NCI-H187 treated with DMSO at 0.1 percent for 48 hours (cell line): ENCODE measurements around the gene MTARC2.
"Not testable (repeated sequence)": the region's sequence is repeated elsewhere in the genome, so short reads cannot be mapped to it uniquely, and the experiment has no call there.

Experiments used
- DNase-seq: peaks from one replicate; lab custom pipeline; 2025; lab: John Stamatoyannopoulos, UW

MTARC2 gene

DNA sequence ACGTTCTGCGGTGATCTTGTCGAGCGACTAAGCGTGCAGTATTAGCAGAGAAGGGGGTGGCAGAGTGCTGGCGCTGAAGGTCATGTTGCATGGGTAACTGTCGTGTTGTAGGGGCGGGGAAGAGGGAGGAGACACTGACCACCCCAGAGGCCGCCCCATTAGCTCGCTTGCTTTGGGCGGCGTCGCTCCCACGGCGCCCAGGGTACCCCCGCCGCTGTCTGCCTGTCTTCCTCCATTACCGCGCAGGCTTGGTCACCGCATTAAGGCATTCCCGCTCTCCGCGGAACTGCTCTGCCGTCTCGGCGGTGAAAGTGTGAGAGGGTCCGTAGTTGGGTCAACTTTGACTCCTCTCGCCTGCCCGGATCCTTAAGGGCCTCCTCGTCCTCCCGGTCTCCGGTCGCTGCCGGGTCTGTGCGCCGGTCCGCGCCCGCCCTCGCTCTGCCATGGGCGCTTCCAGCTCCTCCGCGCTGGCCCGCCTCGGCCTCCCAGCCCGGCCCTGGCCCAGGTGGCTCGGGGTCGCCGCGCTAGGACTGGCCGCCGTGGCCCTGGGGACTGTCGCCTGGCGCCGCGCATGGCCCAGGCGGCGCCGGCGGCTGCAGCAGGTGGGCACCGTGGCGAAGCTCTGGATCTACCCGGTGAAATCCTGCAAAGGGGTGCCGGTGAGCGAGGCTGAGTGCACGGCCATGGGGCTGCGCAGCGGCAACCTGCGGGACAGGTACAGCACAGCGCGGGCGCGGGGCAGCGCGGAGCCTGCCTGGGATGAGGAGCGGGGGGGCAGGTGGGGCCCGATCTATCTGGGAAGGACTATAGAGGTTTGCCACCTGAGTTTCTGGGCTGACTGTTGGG lies at the start of gene MTARC2:
TSS of gene MTARC2 (plus strand) at position 234 of the 846 bp plus-strand sequence. CDS start at position 444, 210 bp downstream.
- DNase-seq, result no peak

DNA sequence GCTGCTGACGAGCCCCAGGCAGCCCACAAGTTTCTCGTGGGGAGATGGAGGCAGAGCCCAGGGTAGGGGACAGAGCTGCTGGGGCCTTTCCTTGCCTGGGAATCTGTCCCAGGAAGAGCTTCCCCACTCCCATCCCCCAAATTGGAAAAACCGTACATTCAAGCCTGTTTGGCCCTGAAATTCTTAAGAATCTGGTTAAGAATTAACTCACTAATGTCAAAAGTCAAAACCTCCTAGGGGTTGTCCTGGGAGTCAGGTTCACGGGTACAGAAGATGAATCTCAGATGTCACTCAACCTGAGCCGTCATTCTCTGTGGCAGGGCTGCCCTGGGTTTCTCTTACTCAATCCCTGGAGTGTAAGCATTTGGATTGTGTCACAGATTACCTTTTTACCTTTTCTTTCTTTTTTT lies 49.5 kb upstream of the MTARC2 start:
- DNase-seq, result no peak

DNA sequence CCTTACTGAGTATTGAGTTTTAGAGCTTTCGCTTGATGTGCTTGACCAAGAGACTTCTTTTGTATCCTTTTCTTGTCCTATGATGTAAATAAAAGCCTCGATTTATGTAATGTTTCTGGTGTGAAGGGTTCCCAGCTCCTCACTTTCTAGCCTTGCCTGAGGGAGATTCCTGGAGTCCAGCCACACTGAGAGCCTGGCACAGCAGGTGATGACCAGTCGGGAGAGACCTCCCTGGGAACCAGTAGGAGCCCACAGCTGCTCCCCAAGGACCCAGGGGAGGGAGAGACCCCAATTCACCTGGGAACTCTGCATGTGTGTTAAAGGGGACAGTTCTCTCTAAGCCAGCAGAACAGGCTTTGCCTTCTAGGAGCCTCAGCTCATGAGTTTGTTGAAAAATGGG lies 49.1 kb upstream of the MTARC2 start:
- no peak for DNase-seq

DNA sequence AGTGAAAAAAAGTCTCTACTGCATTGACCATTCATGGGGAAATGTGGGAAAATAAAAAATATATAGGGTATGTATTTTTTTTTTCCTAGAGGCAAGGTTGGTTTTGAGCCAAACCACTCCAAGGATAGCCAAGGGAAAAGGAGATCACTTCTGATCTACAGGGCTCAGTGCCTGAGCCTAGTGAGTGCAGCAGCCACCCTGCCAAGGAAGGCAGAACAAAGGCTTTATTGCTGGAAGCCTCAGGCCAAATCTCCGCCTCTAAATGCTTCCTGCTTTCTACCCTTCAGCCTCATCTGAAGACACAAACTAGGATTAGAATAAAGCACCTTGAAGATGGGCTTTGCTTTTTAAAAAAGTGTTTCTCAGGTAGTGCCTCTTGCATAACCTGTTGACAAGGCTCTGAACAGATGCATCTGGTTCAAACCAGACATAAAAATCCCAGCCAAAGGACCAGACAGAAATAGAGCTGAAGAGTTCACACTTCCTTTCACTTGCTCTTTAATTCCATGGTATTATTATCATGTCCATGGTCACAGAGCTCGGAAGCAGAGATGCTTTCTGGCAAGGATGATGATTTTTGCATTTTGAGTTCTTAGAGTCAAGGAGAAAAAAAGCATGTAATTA lies 47.5 kb upstream of the MTARC2 start:
- no peak for DNase-seq

DNA sequence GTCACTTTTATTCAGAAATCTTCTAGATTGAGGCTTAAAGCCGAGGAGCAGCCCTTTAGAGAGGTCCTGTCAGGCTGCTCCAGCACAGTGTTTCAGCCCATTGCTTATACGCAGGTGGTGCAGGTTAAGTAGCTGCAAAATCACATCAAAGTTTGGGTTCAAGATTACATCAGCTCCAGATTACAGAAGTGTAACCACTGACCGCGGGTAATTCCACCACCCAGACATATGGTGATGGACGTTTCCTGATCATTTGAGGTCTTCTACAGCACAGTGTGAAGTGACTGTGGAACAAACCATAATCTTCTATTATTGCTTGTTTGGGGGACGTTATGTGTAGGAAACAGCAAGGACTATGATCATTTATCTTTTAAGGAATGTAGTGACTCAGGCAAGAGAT lies 46.1 kb upstream of the MTARC2 start:
- no peak for DNase-seq

DNA sequence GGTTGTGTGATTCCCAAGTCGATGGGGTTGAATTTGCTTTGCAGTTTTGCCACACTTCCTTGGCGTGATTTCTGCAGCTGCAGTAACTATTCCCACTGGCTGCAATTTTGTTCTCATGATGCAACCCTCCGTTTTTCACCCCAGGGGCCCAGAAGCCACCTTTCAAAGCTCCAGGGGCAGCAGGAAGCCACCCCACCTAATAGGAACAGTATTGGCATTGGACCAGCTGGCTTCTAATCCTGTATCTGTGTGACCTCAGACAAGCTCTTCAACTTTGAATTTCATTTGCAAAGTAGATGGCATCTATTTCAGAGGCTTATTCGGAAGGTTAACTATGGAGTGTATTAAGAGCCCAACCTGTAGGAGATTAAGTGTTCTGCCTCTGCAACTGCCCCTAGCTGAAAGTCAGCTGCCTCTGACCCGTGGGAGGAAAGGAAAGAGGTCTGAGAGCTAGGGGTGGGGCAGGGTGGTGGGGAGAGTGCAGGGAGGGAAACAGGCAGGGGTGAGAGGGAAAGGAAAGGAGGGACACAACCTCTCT lies 45.3 kb upstream of the MTARC2 start:
- DNase-seq, result no peak

DNA sequence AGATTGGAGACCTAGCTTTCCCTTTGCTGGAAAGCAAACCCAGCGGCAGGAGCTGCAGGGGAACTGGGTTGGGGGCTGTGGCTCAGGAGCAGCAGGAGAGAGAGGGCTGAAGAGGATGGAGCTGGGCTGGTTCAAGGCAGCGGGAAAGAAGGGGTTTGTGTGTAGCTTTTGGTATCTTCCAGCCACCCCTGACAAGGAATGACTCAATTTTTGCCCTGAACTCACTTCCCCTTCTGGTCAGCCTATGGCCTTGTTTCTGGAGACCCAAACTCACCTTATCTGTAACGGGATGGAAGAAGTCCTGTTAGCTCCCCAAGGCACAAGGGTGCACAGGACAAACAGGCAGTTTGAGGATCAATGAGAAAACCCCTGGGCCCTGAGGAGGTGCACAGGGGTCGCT lies 44.8 kb upstream of the MTARC2 start:
- no peak for DNase-seq

DNA sequence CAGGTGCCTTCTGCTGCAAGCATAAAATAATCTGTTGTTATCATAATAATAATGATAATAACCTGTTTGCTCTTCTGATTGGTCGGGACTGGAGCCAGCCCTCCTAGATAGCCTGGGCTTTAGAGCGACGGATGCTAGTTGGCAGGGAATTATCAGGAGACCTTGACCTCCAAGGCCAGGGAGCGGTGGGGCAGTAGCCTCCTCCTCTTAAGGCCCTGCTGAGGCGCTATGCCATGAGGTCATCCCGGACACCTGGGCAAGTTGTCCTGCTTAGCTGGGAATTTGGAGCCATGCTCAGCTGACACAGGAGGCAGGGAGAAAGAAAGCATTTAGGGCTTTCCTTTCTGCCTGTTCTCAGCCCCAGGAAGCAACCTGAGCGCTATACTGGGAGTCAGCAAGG lies 42.3 kb upstream of the MTARC2 start:
- DNase-seq, result no peak

DNA sequence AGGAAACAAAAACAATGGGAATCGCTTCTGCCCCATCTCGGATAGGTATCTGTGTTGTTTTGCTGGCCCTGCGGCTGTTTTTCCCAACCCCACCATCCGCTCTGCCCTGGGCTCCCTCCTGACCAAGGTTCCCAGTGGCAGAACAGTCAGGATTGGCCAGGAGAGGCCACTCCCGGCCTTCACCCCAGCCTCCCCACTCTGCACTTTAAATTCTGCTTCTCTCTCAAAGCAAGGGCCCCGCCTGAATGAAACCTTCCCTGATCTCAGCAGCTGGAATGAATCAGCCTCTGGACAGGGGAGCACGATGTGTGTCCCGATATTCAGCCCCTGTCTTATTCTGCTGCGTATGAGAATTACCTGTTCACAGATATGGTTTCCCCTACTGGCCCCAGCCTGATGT lies 41.6 kb upstream of the MTARC2 start:
- DNase-seq, result no peak

DNA sequence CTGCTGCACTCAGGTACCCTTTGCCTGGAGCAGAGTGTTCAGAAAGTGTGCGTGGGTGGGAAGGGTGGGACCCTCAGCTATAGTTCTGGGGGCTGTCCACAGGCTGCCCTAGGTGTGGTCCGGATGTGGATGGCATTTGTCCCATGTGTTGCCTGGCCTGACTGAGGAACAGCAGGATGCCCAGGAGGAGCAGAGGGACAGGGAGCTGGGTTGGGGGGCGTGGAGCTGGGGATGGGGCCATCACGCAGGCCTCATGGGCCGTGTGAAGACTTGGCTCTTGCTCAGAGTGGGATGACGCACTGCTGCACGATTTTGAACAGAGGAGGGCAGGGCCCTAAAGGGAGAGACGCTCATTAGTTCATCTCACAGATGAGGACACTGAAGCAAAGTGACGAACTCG lies 41.0 kb upstream of the MTARC2 start:
- no peak for DNase-seq

DNA sequence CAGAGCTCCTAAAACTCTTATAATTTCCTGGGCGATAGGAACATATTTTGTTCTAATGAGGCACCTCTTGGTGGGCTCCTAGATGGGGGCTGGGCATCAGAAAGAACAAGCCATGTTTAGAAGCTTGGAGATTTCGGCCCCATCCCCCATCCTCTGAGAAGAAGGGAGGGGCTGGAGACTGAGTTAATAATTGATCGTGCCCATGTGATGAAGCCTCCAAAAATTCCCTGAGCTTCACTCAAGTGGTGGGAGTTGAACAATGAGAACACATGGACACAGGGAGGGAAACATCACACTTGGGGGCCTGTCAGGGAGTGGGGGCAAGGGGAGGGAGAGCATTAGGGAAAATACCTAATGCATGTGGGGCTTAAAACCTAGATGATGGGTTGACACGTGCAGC lies 39.9 kb upstream of the MTARC2 start:
- no peak for DNase-seq

DNA sequence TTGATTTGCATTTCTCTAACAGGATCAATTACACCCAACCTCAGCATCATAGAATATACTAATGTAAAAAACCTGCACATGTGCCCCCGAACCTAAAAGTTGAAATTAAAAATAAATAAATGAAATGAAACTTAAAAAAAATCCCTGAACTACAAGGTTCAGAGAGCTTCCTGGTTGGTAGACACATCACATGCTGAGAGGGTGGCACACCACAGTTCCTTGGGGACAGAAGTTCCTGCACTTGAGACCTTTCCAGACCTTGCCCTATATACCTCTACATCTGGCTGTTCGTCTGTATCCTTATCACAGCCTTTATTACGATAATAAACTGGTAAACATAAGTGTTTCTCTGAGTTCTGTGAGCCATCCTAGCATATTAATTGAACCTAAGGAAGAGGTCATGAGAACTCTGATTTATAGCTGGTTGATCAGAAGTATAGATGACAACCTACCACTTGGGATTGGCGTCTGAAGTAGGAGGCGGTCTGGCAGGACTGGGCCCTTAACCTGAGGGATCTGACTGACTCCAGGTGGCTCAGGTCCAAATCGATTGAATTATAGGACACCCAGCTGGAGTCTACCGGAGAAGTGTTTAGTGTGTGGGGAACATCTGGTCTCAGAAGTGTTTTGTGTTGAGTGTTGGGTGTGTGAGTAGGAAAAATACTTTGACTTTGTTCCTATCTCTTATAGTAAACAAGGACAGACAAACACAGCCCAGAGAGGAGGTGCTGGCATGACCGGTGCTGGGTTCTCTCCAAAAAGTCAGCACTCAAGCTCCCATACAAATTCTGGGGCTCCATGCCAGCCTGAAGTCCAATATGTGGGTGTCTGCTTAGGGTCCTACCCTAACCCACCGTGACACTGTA lies 39.0 kb upstream of the MTARC2 start:
- no peak for DNase-seq

DNA sequence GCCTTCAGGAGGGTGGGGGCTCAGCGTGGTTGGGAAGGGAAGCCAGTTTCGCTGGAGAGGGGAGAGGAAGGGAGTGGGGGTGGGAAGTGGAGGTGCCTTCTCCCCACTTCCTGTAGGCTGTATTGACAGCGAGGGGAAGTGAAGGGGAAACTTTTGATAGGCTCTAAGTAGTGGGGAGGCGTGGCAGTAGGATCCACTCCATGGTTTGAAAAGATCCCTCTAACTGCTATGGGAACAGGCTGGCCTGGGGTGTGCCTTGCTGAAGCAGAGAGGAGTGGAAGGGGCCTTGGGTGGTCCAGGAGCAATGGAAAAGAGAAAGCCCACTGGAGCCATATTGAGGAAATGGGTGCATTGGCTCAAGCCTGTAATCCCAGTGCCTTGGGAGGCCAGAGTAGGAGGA lies 37.8 kb upstream of the MTARC2 start:
- DNase-seq, result no peak

DNA sequence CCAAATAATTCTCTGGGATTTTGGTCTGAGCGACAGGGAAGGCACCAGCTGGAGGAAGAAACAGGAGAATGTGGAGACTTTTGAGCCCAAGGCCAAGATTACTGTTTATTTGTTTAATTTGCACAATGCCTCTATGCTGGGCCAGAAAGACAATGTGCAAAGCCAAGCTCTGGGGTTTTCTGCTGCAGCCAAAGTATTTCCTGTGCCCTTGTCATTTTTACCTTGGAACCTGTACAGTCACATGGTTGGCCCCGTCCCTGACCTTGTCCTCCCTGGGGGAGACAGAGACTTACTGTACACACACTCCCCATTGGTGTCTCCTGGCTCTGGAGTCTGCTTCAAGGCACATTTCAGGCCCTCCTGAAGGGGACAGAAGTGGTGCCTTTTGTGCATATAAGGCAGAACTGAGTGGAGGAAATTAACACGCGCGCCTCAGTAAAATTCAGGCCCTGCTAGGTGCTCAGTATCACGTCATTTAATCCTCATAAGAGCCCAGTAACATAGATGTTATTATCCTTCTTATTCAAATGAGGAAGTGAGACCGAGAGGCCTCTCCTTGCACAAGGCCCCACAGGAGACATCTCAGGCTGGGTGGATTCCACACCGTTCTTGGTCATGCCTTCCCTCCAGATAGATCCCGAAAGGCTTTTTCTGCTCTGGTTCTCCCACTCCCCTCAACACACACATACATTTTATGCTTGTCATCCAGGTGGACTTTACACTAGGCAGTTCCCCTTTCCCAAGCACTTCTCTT lies 36.9 kb upstream of the MTARC2 start:
- no peak for DNase-seq

DNA sequence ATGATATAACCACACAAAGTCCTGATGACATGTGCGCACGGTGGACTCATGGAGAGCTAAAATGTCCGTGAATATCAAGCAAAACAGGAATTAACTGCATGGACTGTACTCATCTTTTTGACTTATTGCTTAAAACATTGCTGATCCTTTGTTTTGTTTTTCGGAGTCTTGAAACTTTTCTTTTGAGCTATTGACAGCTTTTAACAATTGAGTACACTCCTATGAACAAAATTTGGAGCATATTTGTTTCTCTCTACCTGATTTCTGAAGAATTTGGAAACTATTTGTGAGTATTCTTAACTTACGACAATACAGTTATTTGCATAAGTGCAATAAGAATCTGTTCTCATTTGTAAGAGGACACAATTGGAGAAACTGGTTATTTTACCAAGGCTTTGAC lies 32.1 kb upstream of the MTARC2 start:
- DNase-seq, result not testable (repeated sequence)

DNA sequence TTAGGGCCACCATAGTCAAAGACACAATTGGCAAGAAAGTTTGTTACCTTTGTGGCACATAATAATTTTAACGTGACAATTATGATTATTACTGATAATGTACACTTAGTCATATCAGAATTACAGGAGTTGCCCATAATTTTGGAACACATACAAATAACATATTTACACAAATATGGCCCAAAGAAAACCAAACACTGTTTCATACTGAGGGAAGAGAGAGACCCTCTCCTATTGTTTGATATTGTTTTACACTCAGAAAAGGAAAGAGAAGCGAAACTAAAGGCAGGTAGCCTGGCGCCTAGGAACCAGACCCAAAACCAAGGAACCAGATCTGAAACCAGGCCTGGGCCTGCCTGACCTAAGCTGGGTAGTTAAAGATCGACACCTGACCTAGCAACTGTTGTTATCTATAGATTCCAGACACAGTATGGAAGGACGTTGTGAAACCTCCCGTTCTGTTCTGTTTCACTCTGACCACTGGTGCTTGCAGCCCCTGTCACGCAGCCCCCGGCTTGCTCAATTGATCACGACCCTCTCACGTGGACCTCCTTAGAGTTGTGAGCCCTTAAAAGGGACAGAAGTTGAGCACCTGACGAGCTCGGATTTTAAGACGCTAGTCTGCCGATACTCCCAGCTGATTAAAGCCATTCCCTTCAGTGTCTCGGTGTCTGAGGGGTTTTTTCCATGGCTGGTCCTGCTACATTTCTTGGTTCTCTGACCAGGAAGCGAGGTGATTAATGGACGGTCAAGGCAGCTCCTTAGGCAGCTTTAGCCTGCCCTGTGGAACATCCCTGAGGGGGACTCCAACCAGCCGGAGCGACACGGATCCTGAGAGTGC lies 30.1 kb upstream of the MTARC2 start:
- DNase-seq, result no peak

DNA sequence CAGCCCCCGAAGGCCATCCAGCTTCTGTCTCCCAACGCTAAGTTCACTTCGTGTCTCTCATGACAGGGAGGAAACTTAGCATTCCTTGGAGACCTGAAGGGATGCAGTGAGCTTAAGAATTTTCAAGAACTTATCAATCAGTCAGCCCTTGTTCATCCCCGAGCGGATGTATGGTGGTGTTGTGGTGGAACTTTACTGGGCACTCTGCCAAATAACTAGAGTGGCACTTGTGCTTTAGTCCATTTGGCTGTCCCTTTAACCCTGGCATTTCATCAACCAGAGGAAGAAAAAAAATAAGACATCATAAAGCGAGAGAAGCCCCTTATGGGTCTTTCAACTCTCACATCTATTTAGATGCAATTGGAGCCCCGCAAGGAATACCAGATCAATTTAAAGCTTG lies 26.9 kb upstream of the MTARC2 start:
- not testable (repeated sequence) for DNase-seq

DNA sequence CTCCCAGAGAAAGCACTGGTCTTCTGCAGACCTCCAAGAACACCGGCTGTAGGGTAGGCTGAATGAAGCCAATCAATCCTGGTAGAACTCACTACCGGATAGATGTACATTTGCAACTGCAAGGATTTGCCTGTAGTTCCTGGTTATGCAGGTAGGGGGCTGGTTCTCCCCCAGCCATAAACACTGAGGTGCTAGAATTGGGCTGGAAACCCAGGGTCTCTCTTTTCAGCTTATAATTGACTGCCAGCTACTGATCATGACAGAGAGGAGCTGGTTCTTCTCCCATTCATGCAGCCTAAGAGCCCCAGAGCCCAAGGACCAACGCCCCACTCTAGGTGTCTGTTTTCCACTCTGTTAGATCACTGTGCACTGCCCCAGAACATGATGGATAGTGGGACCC lies 21.5 kb upstream of the MTARC2 start:
- no peak for DNase-seq

DNA sequence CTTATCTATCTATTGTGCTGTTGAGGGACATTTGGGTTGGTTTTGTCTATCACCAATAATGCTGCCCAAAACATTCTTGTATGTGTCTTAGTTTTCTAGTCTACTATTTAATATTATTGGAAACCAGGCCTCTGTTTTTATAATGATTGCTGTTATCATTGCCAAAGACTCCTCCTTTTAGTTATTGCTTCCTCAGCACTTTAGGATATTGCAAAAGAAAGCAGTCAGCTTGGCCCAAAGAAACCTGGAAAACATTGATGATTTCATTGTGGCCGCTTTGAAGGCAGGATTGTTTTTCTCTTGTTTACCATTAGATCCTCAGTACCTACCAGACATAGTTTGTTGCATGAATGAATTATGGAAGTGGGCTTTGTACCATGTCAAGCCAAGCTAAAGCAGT lies 20.6 kb upstream of the MTARC2 start:
- DNase-seq, result no peak

DNA sequence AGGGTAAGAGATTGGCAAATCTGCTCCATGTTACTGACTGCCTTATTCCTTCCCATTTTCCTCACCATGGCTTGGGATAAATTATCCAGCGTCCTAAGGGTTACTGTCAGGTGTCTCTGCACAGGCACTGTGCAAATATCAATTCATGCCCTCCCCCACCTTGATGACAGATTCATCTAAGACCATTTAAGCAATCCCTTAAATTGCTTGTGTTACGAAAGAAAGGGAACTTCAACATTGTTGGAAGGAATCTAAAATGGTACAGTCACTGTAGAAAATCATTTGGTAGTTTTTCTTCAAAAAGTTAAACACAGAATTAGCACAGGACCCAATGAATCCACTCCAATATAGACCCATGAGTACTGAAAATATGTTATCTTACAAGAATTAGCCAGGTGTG lies 17.6 kb upstream of the MTARC2 start:
- no peak for DNase-seq

DNA sequence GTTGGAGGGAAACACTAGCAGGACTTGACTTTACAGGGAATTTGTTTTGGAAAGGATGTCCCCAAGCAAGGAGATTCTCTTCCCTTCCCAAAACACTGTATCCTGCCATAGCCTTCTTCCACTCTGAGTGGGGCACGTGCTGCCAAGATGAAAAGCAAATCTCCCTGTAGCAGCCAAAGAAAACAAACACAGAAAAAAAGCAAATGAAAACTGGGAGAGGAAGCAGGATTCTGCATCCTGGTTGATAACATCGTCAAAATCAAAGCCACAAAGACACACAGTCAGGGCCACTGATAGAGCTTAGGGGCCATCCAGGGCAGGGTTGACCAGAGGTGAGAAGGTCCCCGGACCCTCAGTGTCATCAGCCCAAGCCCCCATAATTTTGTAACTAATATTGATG lies 16.0 kb upstream of the MTARC2 start:
- DNase-seq, result no peak
